IPS-15b (cell line): ENCODE measurements around the gene TMEM95.
"Not testable (repeated sequence)": the region's sequence is repeated elsewhere in the genome, so short reads cannot be mapped to it uniquely, and the experiment has no call there.

ENCODE experiments used
- H3K27me3 ChIP-seq: one replicate; pipeline ENCODE4 v1.6.1; 2013; ENCODE audit warnings: low read length; ENCODE audit not compliant: control insufficient read depth, insufficient read depth
- H3K36me3 ChIP-seq: one replicate; pipeline ENCODE4 v1.6.1; 2013; ENCODE audit warnings: low read length; ENCODE audit not compliant: control insufficient read depth, insufficient read depth
- H3K4me1 ChIP-seq: one replicate; pipeline ENCODE4 v1.6.1; 2013; ENCODE audit warnings: mild to moderate bottlenecking, low read length; ENCODE audit not compliant: control insufficient read depth, insufficient read depth
- H3K4me3 ChIP-seq: one replicate; pipeline ENCODE4 v1.5.1; 2013; ENCODE audit warnings: low read depth, low read length
- H3K9ac ChIP-seq: one replicate; pipeline ENCODE4 v1.6.1; 2013; ENCODE audit warnings: low read depth, mild to moderate bottlenecking, low read length
- H3K9me3 ChIP-seq: one replicate; pipeline ENCODE4 v1.6.1; 2013; ENCODE audit warnings: mild to moderate bottlenecking, low read length; ENCODE audit not compliant: control insufficient read depth, insufficient read depth

The TMEM95 gene

DNA sequence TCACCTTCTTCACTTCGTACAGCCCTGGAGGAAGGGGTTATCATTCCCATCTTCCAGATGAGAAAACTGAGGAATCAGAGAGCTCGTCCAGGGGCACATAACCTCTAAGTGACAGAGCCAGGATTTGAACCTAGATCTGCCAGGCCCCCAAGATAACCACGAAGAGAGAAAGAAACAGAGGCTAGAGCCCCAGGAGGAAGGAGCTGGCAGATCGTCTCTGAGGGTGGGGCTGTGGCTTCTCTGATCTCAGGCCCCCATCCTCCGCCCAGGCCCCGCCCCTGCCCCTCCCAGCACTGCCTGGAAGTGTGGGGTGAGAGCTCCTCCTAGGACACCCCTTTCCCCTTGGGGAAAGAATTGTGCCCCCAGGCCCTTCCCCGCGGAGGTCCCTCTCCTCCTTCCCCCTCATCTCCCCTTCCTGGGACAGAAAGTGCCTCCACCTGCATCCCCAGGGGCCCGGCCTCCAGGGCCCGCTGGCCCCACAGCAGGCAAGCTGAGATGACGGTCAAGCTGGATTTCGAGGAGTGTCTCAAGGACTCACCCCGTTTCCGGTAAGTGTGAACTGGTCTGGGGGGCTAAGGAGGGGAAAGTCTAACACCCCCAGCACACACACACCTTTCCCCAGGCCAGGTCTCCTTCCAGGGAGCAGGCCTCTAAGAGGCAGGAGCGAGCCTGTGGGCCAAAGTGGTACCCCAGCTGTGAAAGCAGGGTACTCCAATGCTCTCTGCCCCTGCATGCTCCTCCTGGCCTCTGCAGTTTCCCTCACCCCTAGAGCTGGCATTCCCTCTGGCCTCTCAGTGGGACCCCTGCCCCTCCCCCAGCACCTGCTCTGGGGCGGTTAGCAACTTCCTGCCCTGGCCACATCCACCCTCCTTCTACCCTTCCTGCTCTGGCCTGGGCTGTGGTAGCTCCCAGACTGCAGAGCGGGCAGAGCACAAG is 18.4 kb upstream of the TMEM95 start, which contains the start of gene ACAP1:
ACAP1 (plus strand) TSS at position 290 of the 936 bp plus-strand sequence; CDS start at position 496, 206 bp downstream.
- Histone ChIP-seq H3K4me1 (peaks cover 10% of the 10 kb centered on the region), H3K36me3 (no peaks in the 10 kb centered on the region), H3K9me3 (no peaks in the 10 kb centered on the region), H3K27me3 (no peaks in the 10 kb centered on the region), H3K4me3 (peak within 1 kb of the TSS; percentile 31), H3K9ac (peak within 1 kb of the TSS; percentile 41)

DNA sequence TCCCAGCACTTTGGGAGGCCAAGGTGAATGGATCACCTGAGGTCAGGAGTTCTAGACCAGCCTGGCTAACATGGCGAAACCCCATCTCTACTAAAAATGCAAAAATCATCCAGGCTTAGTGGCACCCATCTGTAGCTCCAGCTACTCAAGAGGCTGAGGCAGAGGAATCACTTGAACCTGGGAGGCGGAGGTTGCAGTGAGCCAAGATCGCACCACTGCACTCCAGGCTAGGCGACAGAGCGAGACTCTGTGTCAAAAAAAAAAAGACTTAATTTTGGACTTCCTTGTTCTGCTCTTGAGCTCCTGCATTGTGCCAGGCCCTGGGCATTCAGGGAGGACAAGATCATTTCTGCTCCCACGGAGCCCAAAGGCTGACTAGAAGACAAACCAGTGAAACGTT is 17.4 kb upstream of the TMEM95 start:
- not testable (repeated sequence) for H3K9ac ChIP-seq, H3K9me3 ChIP-seq, H3K27me3 ChIP-seq, H3K4me3 ChIP-seq, H3K36me3 ChIP-seq
- H3K4me1 ChIP-seq, result peaks cover 10% of the 10 kb centered on the region

DNA sequence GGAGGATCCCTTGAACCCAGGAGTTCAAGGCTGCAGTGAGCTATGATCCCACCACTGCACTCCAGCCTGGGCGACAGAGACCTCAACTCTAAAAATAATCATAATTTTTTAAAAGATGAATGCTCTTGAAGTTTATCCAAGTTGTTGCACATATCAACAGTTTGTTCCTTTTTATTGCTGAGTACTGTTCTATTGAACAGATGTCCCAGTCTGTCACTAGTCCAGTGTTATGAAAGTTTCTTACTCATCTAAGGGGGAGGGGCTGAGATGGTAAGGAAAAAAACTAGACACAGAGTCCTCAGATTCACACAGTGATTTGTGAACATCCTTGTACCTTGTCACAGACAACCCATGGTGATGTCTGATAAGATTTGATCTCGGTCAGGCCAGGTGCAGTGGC is 14.8 kb upstream of the TMEM95 start:
- H3K4me3 ChIP-seq, result no peak overlapping the region
- H3K4me1 ChIP-seq, result peaks cover 10% of the 10 kb centered on the region
- H3K9me3 ChIP-seq, result no peaks in the 10 kb centered on the region
- no peaks in the 10 kb centered on the region for H3K36me3 ChIP-seq
- no peaks in the 10 kb centered on the region for H3K27me3 ChIP-seq
- H3K9ac ChIP-seq, result no peak overlapping the region

DNA sequence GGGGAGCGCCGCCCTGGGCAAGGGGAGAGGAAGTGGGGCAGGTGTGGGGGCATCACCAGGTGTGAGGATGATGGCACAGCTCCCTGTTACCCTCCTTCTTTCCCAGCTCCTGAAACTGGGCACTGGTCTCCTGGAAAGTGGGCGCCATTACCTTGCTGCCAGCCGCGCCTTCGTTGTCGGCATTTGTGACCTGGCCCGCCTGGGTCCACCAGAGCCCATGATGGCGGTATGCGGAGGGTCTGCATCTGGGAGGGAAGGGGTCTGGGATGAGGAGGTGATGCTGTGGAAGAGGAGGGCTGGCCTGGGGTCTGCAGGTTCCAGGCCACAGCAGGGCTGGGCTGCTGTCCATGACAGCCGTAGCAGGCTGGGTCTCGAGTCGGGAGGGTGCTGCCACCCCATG is 13.1 kb upstream of the TMEM95 start:
- no peaks in the 10 kb centered on the region for H3K9me3 ChIP-seq
- H3K36me3 ChIP-seq, result no peaks in the 10 kb centered on the region
- H3K27me3 ChIP-seq, result no peaks in the 10 kb centered on the region
- no peak overlapping the region for H3K4me3 ChIP-seq
- no peak overlapping the region for H3K9ac ChIP-seq
- H3K4me1 ChIP-seq, result peaks cover 5% of the 10 kb centered on the region

DNA sequence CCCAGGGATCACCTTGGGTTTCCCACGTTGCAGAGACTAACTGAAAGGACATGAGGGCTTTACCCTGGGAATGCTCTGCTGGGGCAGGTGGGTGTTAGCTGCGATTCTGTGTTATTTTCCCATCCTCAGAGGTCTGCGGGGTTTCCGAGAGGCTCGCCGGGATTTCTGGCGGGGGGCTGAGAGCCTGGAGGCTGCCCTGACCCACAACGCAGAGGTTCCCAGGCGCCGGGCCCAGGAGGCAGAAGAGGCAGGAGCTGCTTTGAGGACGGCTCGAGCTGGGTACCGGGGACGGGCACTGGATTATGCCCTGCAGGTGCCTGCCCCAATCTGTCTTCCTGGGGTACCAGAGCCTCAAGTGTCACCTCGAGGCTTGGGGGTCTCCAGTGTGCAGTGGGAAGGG is 11.7 kb upstream of the TMEM95 start:
- Histone ChIP-seq H3K4me1 (no peaks in the 10 kb centered on the region), H3K9ac (no peak overlapping the region), H3K36me3 (no peaks in the 10 kb centered on the region), H3K4me3 (no peak overlapping the region), H3K9me3 (no peaks in the 10 kb centered on the region), H3K27me3 (no peaks in the 10 kb centered on the region)

DNA sequence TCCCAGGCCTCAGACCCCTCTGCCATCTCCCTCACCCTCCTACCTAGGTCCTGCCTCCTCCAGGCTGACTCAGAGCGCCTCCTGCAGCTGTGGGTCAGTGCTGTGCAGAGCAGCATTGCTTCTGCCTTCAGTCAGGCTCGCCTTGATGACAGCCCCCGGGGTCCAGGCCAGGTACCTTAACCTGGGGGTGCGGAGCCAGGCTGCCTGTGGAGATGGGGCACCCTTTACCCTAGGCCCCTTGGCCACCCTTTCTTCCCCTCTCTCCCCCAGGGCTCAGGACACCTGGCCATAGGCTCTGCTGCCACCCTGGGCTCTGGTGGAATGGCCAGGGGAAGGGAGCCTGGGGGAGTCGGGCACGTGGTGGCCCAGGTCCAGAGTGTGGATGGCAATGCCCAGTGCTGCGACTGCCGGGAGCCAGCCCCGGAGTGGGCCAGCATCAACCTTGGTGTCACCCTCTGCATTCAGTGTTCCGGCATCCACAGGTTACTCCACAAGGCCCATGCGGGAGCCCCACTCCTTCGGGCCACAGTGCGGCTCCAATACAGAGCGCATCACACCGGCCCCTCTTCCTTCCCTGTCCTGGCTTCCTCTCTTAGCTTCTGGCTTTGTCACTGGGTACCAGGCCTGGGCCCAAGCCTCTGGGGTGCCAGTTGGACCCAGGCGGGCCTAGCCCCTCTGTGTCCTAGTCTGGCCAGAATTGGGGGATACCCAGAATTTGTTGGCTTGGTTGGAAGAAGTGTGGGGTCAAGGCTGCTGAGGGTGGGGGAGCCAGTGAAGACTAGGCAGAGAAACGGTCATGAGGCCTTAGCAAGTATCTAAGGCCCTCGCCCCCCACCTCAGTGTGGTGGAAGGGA is 8.0 kb upstream of the TMEM95 start:
- no peaks in the 10 kb centered on the region for H3K9me3 ChIP-seq
- H3K4me3 ChIP-seq, result no peak overlapping the region
- no peaks in the 10 kb centered on the region for H3K27me3 ChIP-seq
- peaks cover 5% of the 10 kb centered on the region for H3K4me1 ChIP-seq
- H3K9ac ChIP-seq, result no peak overlapping the region
- H3K36me3 ChIP-seq, result no peaks in the 10 kb centered on the region

DNA sequence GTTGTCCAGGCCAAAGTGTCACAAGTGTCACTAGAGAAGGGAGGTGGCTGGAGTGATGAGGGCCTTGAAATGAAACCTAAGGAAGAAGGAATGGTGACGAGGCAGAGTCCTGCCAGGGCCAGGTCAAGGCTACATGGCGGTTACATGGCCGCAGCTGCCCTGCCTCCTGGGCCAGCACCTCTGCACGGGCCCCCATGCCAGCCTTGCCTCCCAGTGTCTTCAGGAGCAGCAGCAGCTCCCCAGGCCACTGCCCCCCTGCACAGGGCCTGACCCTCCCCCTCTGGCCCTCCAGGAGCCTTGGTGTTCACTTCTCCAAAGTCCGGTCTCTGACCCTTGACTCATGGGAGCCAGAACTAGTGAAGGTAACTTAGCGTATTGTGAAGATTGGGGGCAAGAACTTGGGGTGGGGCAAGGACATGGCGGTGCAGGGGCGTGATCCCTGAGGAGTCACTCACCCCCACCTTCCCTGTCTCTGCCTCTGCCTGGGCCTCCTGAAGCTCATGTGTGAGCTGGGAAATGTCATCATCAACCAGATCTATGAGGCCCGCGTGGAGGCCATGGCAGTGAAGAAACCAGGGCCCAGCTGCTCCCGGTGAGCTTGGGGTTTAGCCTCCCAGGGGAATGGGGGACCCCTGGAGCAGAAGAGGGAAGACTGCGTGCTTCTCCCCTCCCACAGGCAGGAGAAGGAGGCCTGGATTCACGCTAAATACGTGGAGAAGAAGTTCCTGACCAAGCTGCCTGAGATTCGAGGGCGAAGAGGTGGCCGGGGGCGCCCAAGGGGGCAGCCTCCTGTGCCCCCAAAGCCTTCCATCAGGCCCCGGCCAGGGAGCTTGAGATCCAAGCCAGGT is 7.1 kb upstream of the TMEM95 start:
- Histone ChIP-seq H3K4me1 (peaks cover 5% of the 10 kb centered on the region), H3K36me3 (no peaks in the 10 kb centered on the region), H3K4me3 (no peak overlapping the region), H3K9me3 (no peaks in the 10 kb centered on the region), H3K9ac (no peak overlapping the region), H3K27me3 (no peaks in the 10 kb centered on the region)

DNA sequence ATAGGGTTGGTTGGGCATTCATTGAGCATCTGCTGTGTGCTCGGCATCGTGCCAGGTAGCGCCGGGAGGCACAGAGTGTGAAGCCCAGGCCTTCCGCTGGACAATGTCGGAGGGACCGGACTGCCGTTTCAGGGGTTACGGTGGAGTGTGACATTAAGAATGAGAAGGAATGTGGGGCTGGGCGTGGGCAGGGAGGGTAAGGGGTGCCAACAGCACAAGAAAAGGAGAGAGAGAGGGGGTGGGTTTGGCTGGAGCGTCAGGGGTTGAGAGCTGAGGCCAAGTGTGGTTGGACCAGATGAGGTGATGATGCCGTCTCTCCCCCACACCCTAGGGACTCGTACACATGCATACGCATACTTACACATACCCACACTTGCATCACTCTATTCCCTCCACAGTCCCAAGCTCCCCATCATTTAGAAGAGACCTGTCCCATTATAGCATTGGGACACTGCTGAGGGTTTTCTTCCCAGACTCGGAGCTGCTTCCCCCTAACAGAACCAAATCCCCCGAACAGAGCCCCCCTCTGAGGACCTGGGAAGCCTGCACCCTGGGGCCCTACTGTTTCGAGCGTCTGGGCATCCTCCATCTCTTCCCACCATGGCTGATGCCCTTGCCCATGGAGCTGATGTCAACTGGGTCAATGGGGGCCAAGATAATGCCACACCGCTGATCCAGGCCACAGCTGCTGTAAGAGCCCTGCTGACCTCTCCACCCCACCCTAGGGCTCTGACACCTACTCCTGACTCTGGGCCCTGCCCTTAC is 6.3 kb upstream of the TMEM95 start:
- Histone ChIP-seq H3K36me3 (no peaks in the 10 kb centered on the region), H3K4me1 (peaks cover 5% of the 10 kb centered on the region), H3K9me3 (no peaks in the 10 kb centered on the region), H3K4me3 (no peak overlapping the region), H3K9ac (no peak overlapping the region), H3K27me3 (no peaks in the 10 kb centered on the region)

DNA sequence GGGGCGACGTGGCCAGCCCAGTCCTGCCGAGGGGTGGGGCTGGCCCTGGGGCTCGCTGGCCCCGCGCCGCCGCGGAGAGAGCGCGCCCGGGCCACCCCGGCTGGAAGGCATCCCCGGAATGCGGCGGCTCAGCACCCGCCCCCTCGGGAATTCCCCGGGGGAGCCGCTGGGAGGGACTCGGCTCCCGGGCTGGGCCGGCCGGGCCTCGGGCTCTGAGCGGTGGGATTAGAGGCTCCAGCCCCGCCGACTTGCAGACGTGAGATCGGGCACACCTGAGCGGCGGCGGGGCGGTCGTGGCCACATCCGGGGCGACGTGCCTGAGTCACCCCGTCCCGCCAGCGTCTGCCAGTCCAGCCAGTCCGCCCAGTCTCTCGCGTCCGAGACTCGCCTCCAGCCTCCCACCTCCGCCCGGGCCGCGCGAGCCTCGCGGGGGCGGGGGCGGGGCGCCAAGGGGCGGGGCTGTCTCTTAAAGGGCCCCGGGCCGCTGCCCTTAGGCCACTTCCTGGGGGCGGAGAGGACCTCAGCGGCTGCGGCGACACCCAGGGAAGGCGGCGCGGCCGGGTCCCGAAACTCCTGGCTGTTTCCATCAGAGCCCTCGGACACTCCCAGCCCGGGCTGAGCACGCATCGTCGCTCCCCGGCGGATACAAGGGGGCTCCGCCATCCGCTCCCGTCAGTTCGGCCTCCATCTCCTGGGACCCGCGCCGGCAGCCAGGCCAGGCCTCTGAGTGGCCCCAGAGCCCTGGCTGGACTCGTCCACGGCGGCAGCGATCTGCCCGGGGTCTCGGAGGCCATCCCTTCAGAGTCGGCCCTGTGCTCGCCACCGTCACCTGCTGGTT is 3.1 kb upstream of the TMEM95 start, which contains the start of gene KCTD11:
KCTD11 (plus strand) TSS at position 498 of the 838 bp plus-strand sequence.
- H3K9me3 ChIP-seq, result no peaks in the 10 kb centered on the region
- no peaks in the 10 kb centered on the region for H3K27me3 ChIP-seq
- peaks cover 5% of the 10 kb centered on the region for H3K4me1 ChIP-seq
- peak within 1 kb of the TSS; percentile 83 for H3K4me3 ChIP-seq
- peak within 1 kb of the TSS; percentile 79 for H3K9ac ChIP-seq
- no peaks in the 10 kb centered on the region for H3K36me3 ChIP-seq

DNA sequence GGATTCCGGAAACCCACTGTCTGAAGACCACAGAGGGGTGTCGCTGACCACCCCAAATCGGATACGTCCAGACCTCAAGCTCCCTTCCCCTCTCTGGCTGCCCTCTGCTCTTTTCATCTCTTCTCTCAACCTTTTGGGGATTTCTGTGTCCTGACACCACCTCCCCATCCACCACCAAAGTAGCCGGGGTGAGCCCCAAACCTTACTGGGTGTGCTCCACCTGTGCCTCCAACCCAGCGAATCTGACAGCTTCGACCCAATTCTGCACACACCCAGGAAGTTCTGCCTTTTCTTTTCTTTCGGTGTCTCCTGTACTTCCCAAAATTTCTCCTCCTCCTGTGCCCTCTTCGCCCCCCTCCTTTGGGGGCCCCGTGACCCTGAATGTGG is 2.5 kb upstream of the TMEM95 start:
- no peaks in the 10 kb centered on the region for H3K36me3 ChIP-seq
- H3K9ac ChIP-seq, result no peak overlapping the region
- H3K9me3 ChIP-seq, result no peaks in the 10 kb centered on the region
- H3K27me3 ChIP-seq, result peaks cover 2% of the 10 kb centered on the region
- peak overlapping the region; percentile 83 for H3K4me3 ChIP-seq
- H3K4me1 ChIP-seq, result peaks cover 5% of the 10 kb centered on the region
